Stimulated activated CD8-positive, alpha-beta memory T cell treated with anti-CD3 and anti-CD28 coated beads, Interleukin-15, amount 100 ng/mL, for 1 hour (primary cell): ENCODE measurements around the gene CABLES1.

ENCODE experiments used
- DNase-seq: peaks from one replicate; pipeline ENCODE4 v3.0.0-alpha.2; 2020; ENCODE audit warnings: low read depth

Gene CABLES1

GRCh38 chr18:23223641-23224040 is 88.4 kb downstream of the CABLES1 start:
- no peak for DNase-seq

- DNase-seq = no peak
These were observed 90.2 kb downstream of the CABLES1 start for GRCh38 chr18:23225503-23225902.

GRCh38 chr18:23226391-23226790 is 91.1 kb downstream of the CABLES1 start:
- DNase-seq = no peak

- no peak for DNase-seq
These were observed 91.8 kb downstream of the CABLES1 start for GRCh38 chr18:23226930-23227725.

- no peak for DNase-seq
These were observed 92.4 kb downstream of the CABLES1 start for GRCh38 chr18:23227726-23228070.

- no peak for DNase-seq
These were observed 93.1 kb downstream of the CABLES1 start for GRCh38 chr18:23228102-23229061.

GRCh38 chr18:23229472-23229871 is 94.2 kb downstream of the CABLES1 start:
- no peak for DNase-seq

- DNase-seq = no peak
These were observed 95.4 kb downstream of the CABLES1 start for GRCh38 chr18:23230686-23231085.

GRCh38 chr18:23231340-23232021 is 96.2 kb downstream of the CABLES1 start:
- peak; percentile 37 for DNase-seq

- no peak for DNase-seq
These were observed 97.0 kb downstream of the CABLES1 start for GRCh38 chr18:23232331-23232730.

- no peak for DNase-seq
These were observed 99.3 kb downstream of the CABLES1 start for GRCh38 chr18:23234619-23235018.

GRCh38 chr18:23235336-23235735 is 100.1 kb downstream of the CABLES1 start:
- DNase-seq = no peak

GRCh38 chr18:23235860-23236259 is 100.6 kb downstream of the CABLES1 start:
- DNase-seq = no peak

- no peak for DNase-seq
These were observed 101.7 kb downstream of the CABLES1 start for GRCh38 chr18:23236876-23237468.

GRCh38 chr18:23237524-23238151 is 102.4 kb downstream of the CABLES1 start:
- DNase-seq = no peak

GRCh38 chr18:23238152-23238531 is 102.9 kb downstream of the CABLES1 start:
- no peak for DNase-seq

- DNase-seq = no peak
These were observed 103.5 kb downstream of the CABLES1 start for GRCh38 chr18:23238651-23239349.

GRCh38 chr18:23239350-23239692 is 104.0 kb downstream of the CABLES1 start:
- DNase-seq = no peak

GRCh38 chr18:23239885-23240608 is 104.8 kb downstream of the CABLES1 start:
- no peak for DNase-seq

- DNase-seq = no peak
These were observed 105.3 kb downstream of the CABLES1 start for GRCh38 chr18:23240609-23240930.
